Right lobe of liver (tissue), 6 donors: ENCODE data around the gene TRABD2B. TPM values are rescaled to one million over a fixed set of nuclear protein-coding genes. Genes with fewer than 3 reads are reported as not detected.

Experiments used
- ATAC-seq, 4 donors: fragments of 200-7000 bp; cut with Tn5 transposase; one replicate each; pipeline ENCODE4 v1.9.1; 2020; ENCODE audit warnings: mild to moderate bottlenecking in 4 of 4, moderate library complexity in 4 of 4
- DNase-seq, 3 donors: peaks; one replicate each; pipeline ENCODE4 v3.0.0-alpha.2; 2020
- H3K27ac ChIP-seq, 3 donors: fragments of 200-600 bp; one replicate each; pipeline ENCODE4 v1.8.0; 2022
- H3K27me3 ChIP-seq, 2 donors: fragments of 200-600 bp; one replicate each; pipeline ENCODE4 v1.8.0; 2022
- H3K36me3 ChIP-seq, 4 donors: fragments of 200-600 bp; sonication (generic) in 1 of 4; one replicate each; pipeline versions ENCODE4 v1.5.1 to v1.8.0; 2017 to 2022; ENCODE audit warnings: control low read depth in 1 of 4
- H3K4me1 ChIP-seq, 4 donors: fragments of 200-600 bp; sonication (generic) in 1 of 4; one replicate each; pipeline versions ENCODE4 v1.5.1 to v1.8.0; 2017 to 2022; ENCODE audit warnings: control low read depth in 1 of 4
- H3K4me3 ChIP-seq, 3 donors: fragments of 200-600 bp; one replicate each; pipeline ENCODE4 v1.8.0; 2022
- H3K9me3 ChIP-seq, 4 donors: fragments of 200-600 bp; sonication (generic) in 1 of 4; one replicate each; pipeline versions ENCODE4 v1.5.1 to v1.8.0; 2017 to 2022; ENCODE audit warnings: control low read depth in 1 of 4
- POLR2A ChIP-seq: fragments of 450-650 bp; IDR thresholded peaks from one replicate; pipeline ENCODE4 v1.6.1; 2017; ENCODE audit warnings: antibody characterized with exemption, mild to moderate bottlenecking
- WGBS: methylation state at CpG from one replicate; pipeline ENCODE4 v1.1.6; 2018; ENCODE audit warnings: low coverage, low lambda C conversion rate; ENCODE audit not compliant: insufficient coverage; ENCODE audit errors: missing lambda C conversion rate; 5-methylcytosine and 5-hydroxymethylcytosine counted together
- intact Hi-C, 2 donors: fragments of 100-400 bp; cut with DNase I; formaldehyde crosslinking; loops; one replicate each; pipeline versions ENCODE4 v1.11.2 to v1.14.1; 2022
- total RNA-seq, 6 experiments: library from RNA; depleted of rRNA in 2 of 6; stranded (reverse); fragments of >200 nt in 2 of 6; fragmentation: NEBNext Ultra II Directional in 3 of 6; extraction: Animal tissue kit (Norgen Biotek cat#: 25700) in 3 of 6; gene quantifications; one replicate each; pipeline versions ENCODE4 v1.1.0 to v1.2.4, GENCODE V29; 2016 to 2023
- TF ChIP-seq, protein P1 (sequence below), 4 donors: fragments of 200-600 bp in 3 of 4; fragments of 450-650 bp in 1 of 4; IDR thresholded peaks; one replicate each; pipeline versions ENCODE4 v1.5.1 to v1.8.0; 2016 to 2022; ENCODE audit warnings: antibody characterized with exemption in 4 of 4, mild to moderate bottlenecking in 2 of 4
- donor health status: DM: no; HTN: yes; CAD: no.
- donor health status: DM: no; HTN: no; CAD: no.
- donor health status: DM: no; HTN: no; CAD: no.
- donor health status: DM: no; HTN: yes; CAD: no.
- donor health status: DM: no; HTN: yes; CAD: no.

Gene TRABD2B
- total RNA-seq, 6 experiments from 2014 or later: 0.55 to 9.5 (median 1.8) TPM

DNA sequence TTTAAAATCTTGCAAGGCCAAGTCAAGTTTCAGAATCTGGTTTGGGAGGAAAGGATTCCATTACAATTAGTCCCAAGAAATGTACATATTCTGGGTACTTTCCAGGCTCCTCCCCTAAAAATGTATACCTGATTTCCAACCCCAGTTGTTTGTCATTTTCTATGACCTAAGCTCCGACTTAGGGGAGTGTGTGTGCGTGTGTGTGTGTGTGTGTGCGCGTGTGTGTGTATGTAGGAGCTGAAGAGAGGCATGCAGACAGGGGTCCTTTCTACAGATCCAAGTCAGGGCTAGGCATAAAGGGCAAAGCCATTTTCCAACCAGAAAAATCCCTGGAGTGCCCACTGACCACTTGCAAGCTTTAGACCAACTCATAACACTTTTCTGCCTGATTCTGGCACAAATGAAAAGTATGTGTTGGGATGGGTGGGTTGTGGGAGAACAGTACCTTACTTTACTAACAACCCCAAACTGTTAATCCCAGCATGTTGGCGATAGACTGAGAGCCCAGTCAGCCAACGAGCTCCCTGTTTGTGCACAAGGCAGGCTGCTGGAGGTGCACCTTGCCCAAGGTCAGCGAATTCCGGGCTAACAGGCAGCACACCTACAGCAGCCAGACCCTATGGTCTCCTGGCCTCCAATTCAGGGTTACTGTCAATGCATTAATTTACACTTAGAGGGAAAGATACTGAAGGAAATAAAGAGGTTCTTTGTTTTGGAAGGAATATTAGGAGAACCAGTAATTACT is 1.7 kb downstream of the TRABD2B start:
- Histone ChIP-seq H3K4me3 (peak overlapping the region; percentile 64 to 78 (median 70)), H3K9me3 (no peaks in the 10 kb centered on the region), H3K27me3 (no peaks in the 10 kb centered on the region), H3K4me1 (peaks cover 0 to 34% (median 4%) of the 10 kb centered on the region in 4 donors), H3K27ac (peak overlapping the region in 2 of 3 donors; percentile 64 to 82), H3K36me3 (no peaks in the 10 kb centered on the region)
- intact Hi-C loops: loop anchor here in 1 of 2 donors (10.0 kb wide), 1 partner anchor 59 kb away; no protein-coding TSS in a partner anchor
- DNase-seq: peak; percentile 36 to 79 (median 74)
- WGBS: 73% methylated on average over 5 of the region's 8 CpGs
- peak; percentile 42 to 63 (median 50) for ATAC-seq
- no peak for TF ChIP-seq POLR2A
- TF ChIP-seq, protein P1, sequence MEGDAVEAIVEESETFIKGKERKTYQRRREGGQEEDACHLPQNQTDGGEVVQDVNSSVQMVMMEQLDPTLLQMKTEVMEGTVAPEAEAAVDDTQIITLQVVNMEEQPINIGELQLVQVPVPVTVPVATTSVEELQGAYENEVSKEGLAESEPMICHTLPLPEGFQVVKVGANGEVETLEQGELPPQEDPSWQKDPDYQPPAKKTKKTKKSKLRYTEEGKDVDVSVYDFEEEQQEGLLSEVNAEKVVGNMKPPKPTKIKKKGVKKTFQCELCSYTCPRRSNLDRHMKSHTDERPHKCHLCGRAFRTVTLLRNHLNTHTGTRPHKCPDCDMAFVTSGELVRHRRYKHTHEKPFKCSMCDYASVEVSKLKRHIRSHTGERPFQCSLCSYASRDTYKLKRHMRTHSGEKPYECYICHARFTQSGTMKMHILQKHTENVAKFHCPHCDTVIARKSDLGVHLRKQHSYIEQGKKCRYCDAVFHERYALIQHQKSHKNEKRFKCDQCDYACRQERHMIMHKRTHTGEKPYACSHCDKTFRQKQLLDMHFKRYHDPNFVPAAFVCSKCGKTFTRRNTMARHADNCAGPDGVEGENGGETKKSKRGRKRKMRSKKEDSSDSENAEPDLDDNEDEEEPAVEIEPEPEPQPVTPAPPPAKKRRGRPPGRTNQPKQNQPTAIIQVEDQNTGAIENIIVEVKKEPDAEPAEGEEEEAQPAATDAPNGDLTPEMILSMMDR (IDR thresholded peaks at IDR 0.05): no peak

DNA sequence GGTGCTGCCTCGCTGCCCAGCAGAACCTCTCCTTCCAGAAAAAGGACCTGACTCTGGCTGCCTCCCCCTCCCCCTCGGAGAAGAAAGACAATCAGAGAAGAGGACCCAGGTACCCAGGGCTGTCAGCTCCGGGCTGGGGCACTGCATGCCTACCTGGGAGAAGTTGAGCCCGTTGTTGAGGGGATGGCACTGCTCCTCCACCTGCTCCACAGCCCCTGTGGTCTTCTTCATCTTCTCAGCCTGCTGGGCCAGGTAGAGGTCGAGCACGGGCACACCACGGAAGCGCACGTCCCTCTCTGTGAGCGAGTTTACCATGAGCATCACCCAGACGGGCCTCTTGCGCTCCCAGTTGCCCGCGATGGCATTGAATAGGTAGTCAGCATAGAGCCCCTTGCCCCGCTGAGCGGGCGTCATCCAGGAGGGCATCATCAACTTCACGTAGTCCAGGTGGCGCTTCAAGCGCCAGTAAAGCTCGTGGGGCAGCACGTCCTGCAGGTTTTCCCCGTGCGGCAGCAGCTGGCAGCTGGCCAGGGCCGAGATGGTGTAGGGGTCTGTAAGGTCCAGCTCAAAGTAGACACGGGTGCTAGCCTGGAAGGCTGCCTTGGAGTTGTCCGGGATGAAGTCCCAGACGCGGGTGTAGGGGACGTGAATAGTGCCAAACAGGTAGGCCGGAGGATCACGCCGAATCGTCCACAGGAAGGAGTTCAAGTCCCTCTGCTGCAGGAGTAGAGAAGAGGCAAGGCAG is 3.1 kb downstream of the TRABD2B start:
- no peak overlapping the region for H3K4me3 ChIP-seq
- H3K4me1 ChIP-seq: peaks cover 0 to 34% (median 4%) of the 10 kb centered on the region in 4 donors
- intact Hi-C loops: loop anchor here in 1 of 2 donors (10.0 kb wide), 1 partner anchor 61 kb away; no protein-coding TSS in a partner anchor
- TF ChIP-seq, protein P1 (IDR thresholded peaks at IDR 0.05): no peak
- no peak for TF ChIP-seq POLR2A
- DNase-seq: peak in 1 of 3 donors; percentile 55
- ATAC-seq: no peak
- 93% methylated on average over 15 of the region's 34 CpGs for WGBS
- no peaks in the 10 kb centered on the region for H3K27me3 ChIP-seq
- no peaks in the 10 kb centered on the region for H3K9me3 ChIP-seq
- peak overlapping the region in 1 of 3 donors; percentile 29 for H3K27ac ChIP-seq
- H3K36me3 ChIP-seq: no peaks in the 10 kb centered on the region

DNA sequence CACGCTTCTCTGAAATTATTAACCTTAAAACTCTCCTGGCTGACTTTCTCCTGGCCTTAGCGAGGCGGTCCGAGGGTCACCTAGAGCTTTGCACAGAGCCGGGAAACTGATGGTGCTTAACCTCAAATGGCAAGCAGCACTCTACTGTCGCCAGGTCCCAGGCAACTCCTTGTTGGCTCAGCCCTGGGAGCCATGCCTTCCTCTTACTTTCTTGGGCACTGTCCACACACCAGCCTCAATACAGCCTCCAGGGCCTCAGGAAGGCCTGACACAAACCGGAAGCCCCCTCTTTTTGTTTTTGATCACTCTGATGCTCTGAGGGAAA is 3.8 kb downstream of the TRABD2B start:
- H3K36me3 ChIP-seq: no peaks in the 10 kb centered on the region
- intact Hi-C loops: loop anchor here in 1 of 2 donors (10.0 kb wide), 1 partner anchor 61 kb away; no protein-coding TSS in a partner anchor
- ATAC-seq (peak in 3 of 4 donors; percentile 5 to 25 (median 17)), DNase-seq (peak in 2 of 3 donors; percentile 57 to 72)
- H3K4me3 ChIP-seq: no peak overlapping the region
- no peaks in the 10 kb centered on the region for H3K27me3 ChIP-seq
- no peak for TF ChIP-seq POLR2A
- TF ChIP-seq, protein P1 (IDR thresholded peaks at IDR 0.05): no peak
- H3K27ac ChIP-seq: peak overlapping the region in 1 of 3 donors; percentile 29
- H3K9me3 ChIP-seq: no peaks in the 10 kb centered on the region
- 39% methylated on average over 6 of the region's 7 CpGs for WGBS
- H3K4me1 ChIP-seq: peaks cover 0 to 34% (median 4%) of the 10 kb centered on the region in 4 donors

DNA sequence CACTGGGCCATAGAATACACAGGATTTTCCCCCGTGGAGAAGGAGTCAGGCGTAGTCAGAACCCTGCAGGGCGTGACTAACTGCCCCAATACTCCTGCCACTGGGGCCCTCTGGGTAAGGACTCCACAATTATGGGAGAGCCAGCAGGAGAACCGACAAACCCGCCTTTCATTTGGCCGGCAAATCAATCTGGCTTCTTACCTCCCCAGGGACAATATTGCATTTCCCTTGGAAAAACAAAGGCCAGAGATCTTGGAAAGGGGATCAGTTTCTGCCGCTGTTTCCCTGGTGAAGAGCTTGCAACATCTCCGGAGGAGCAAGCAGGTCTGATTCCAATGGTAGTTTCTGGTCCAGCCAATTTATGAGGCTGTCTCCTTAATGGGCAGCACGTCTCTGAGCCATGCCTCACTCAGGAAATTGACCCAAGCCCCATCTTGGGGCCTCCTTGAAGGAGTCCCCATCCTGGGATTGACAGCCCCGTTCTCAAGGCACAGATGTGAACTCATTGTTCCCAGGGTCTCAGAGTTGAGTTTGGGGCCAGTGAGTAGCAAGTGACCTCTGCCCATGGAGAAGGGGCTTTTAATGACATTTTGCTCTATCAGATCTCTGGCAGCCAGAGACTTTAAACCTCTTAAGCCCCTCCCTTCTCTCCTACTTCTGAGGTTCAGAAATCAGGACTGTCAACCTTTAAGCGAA is 4.3 kb downstream of the TRABD2B start:
- peak overlapping the region in 1 of 3 donors; percentile 21 for H3K27ac ChIP-seq
- no peaks in the 10 kb centered on the region for H3K27me3 ChIP-seq
- H3K4me1 ChIP-seq: peaks cover 0 to 34% (median 4%) of the 10 kb centered on the region in 4 donors
- 42% methylated on average over 5 of the region's 11 CpGs for WGBS
- no peaks in the 10 kb centered on the region for H3K36me3 ChIP-seq
- TF ChIP-seq, protein P1 (IDR thresholded peaks at IDR 0.05): no peak
- ATAC-seq: peak in 1 of 4 donors; percentile 43
- no peak for DNase-seq
- intact Hi-C loops: loop anchor here in 1 of 2 donors (10.0 kb wide), 1 partner anchor 62 kb away; no protein-coding TSS in a partner anchor
- no peaks in the 10 kb centered on the region for H3K9me3 ChIP-seq
- H3K4me3 ChIP-seq: no peak overlapping the region
